K562 treated with DMSO at 1 percent for 48 hours (cell line): Measurements from ENCODE around the gene ADGRG1. TPM values are rescaled to one million over a fixed set of nuclear protein-coding genes. Genes with fewer than 3 reads are reported as not detected.

Experiments
- total RNA-seq: library from RNA; unstranded; fragments of 300-600 nt; gene quantifications from 2 replicates; pipeline ENCODE4 v1.2.3, GENCODE V29; 2022; ENCODE audit warnings: low replicate concordance; ENCODE audit errors: extremely low read depth

The ADGRG1 gene
- total RNA-seq, result not detected in 2 replicates

GRCh38 chr16:57628008-57628781 is at the start of gene ADGRG1:
ADGRG1 (plus strand) TSS chr16:57628630; CDS start chr16:57650288, 21,658 bp downstream.

DNA sequence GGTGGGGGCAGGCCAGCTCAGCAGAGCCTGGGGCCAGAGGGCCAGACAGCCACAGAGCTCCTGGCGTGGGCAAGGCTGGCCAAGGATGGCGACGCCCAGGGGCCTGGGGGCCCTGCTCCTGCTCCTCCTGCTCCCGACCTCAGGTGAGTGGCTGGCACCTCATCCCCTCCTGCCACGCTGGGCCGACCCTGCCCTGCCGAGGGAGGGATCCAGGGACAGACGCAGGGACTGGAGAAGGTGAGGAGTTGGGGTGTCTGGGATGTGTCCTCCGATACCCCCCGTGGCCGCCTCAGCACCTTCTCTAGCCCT is 39.8 kb downstream of the ADGRG1 start, which contains the start of gene ADGRG3:
Gene ADGRG3, plus strand, starts transcription at position 44 of the 309 bp plus-strand sequence. Its CDS starts 42 bp downstream, at position 86.

DNA sequence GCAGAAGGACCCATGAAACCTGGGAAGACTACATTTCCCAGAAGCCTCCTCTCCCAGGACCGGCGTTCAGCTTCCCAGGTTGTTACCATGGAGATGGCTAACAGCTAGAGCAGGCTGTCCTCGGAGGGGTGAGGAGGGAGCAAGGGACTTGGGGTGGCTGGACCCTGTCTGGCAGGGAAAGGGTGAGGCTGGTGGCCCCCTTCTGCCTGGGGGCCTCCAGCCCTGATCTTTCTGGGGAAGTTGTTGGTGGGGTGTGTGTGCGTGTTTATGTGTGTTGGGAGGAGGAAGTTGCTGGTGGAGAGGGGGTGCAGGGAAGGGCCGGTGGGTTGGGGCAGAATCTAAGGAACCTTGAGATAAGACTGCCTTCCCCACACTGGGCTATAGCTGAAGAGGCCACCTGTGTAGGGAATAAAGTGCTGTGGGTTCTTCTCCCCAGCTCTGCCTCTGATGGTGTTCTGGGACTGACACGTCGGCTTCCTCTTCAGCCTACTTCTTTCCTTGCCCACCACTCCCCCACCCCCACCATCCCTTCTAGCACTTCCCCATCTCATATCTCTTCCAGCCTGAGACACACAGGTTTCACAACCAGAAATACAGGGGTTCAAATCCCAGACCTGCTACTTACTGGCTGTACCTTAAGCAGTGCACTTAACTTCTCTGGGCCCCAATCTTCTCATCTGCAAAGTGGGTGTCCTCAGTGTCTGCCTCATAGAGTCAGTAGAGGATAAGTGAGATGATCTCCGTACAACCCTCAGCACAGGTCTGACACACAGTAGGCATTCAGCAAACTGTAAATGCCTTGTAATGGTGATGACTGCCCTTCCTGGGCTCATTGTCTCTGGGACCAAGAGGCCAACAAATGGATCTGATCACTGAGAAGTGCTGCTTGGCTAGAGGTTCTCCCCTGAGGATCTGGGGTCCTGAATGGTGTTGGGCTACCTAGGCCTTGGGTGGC is 66.6 kb downstream of the ADGRG1 start, which contains the start of gene DRC7:
Gene DRC7, plus strand, starts transcription at position 82 of the 955 bp plus-strand sequence. CDS start 3,144 bp downstream, outside the sequence.

Other genes with a start within 250 kb of the ADGRG1 start
- not detected in 2 replicates for gene CCL17, start 223.9 kb upstream of the ADGRG1 start, total RNA-seq
- gene CIAPIN1, start 181.2 kb upstream of the ADGRG1 start, total RNA-seq, result not detected in 2 replicates
- gene COQ9, start 181.2 kb upstream of the ADGRG1 start, total RNA-seq, result not detected in 2 replicates
- not detected in 2 replicates for gene POLR2C, start 166.0 kb upstream of the ADGRG1 start, total RNA-seq
- not detected in 2 replicates for gene DOK4, start 142.1 kb upstream of the ADGRG1 start, total RNA-seq
- gene CCDC102A, start 92.1 kb upstream of the ADGRG1 start, total RNA-seq, result not detected in 2 replicates
- gene ADGRG5, start 86.0 kb upstream of the ADGRG1 start, total RNA-seq, result not detected in 2 replicates
- not detected in 2 replicates for gene ADGRG3, start 39.7 kb downstream of the ADGRG1 start, total RNA-seq
- not detected in 2 replicates for gene DRC7, start 66.2 kb downstream of the ADGRG1 start, total RNA-seq
- gene KATNB1, start 107.1 kb downstream of the ADGRG1 start, total RNA-seq, result not detected in 2 replicates
- not detected in 2 replicates for gene KIFC3, start 173.9 kb downstream of the ADGRG1 start, total RNA-seq